Measurements from ENCODE around the gene AGK. TPM values are rescaled to one million over a fixed set of nuclear protein-coding genes. Genes with fewer than 3 reads are reported as not detected.
A peak's percentile ranks its signal among the peaks of the same experiment; 100 is the strongest.

The AGK gene
- total and polyA plus RNA-seq, 4 donors = 7.2 to 13.6 (median 8.9) TPM

DNA sequence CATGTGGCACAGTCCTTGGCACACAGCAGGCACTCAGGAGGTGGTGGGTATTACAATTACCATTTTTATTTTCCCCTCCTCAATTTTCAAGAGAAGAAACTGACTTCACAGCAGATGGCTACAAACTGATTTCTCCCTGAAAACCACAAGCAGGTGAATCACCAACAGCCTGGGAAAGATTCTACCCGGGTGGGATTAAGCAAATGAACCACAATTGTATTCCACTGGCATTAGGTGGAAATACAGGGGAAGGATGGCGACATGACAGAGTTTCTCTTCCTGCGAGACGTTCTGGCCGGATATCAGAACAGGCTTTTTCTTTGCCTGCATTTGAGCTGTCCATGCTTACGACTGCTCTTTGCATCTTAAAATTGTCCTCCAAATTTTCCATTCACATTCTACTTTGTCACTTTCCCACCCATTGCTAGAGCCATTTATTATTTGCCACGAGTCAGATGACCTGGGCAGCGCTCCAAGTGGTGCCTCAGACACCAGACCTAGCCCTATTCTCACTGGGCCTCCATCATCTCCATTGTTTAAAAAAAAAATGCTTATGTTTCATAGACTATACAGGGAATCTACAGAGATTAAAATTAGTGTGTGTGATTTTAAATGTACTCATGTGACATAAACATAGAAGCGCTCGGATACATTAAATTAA lies 146.1 kb downstream of the AGK start:
- no peak overlapping the region for H3K9ac ChIP-seq (ENCODE audit: low read depth in 1 of 2, low read length in 2 of 2)
- H3K4me3 ChIP-seq (ENCODE audit: low read depth in 1 of 3, low read length in 3 of 3) = no peak overlapping the region
- H3K27ac ChIP-seq (ENCODE audit: low read depth in 1 of 2, low read length in 2 of 2) = peak overlapping the region in 1 of 2 donors; percentile 82
- peaks cover 13 to 52% (median 40%) of the 10 kb centered on the region in 4 donors for H3K4me1 ChIP-seq (ENCODE audit: control insufficient read depth in 4 of 4, insufficient read depth in 4 of 4, low read length in 3 of 4)
- WGBS = 79% methylated on average over 10 of the region's 10 CpGs
- no peaks in the 10 kb centered on the region for H3K36me3 ChIP-seq (ENCODE audit: control insufficient read depth in 4 of 4, insufficient read depth in 3 of 4, low read depth in 1 of 4, low read length in 3 of 4)
- no peaks in the 10 kb centered on the region for H3K27me3 ChIP-seq (ENCODE audit: control insufficient read depth in 4 of 4, insufficient read depth in 4 of 4, low read length in 3 of 4)
- no peaks in the 10 kb centered on the region for H3K9me3 ChIP-seq (ENCODE audit: control insufficient read depth in 4 of 4, low read length in 3 of 4)
- no peak for DNase-seq (ENCODE audit: low spot score)
- TF ChIP-seq SP1 (IDR thresholded peaks at IDR 0.05) (no peak), MAX (IDR thresholded peaks at IDR 0.05) (no peak), EGR1 (IDR thresholded peaks at IDR 0.05; ENCODE audit: low read depth in 2 of 2) (no peak), HNF4G (IDR thresholded peaks at IDR 0.05) (no peak), ATF3 (IDR thresholded peaks at IDR 0.05) (no peak)

- Histone ChIP-seq H3K9ac (ENCODE audit: low read depth in 1 of 2, low read length in 2 of 2) (no peak overlapping the region), H3K4me1 (ENCODE audit: control insufficient read depth in 4 of 4, insufficient read depth in 4 of 4, low read length in 3 of 4) (peaks cover 13 to 56% (median 46%) of the 10 kb centered on the region in 4 donors)
- no peak for DNase-seq (ENCODE audit: low spot score)
Observed at GRCh38 chr7:141698247-141699015, 147.2 kb downstream of the AGK start.

More at GRCh38 chr7:141698247-141699015, 147.2 kb downstream of the AGK start:
- Histone ChIP-seq H3K27me3 (ENCODE audit: control insufficient read depth in 4 of 4, insufficient read depth in 4 of 4, low read length in 3 of 4) (no peaks in the 10 kb centered on the region), H3K4me3 (ENCODE audit: low read depth in 1 of 3, low read length in 3 of 3) (no peak overlapping the region), H3K9me3 (ENCODE audit: control insufficient read depth in 4 of 4, low read length in 3 of 4) (no peaks in the 10 kb centered on the region), H3K36me3 (ENCODE audit: control insufficient read depth in 4 of 4, insufficient read depth in 3 of 4, low read depth in 1 of 4, low read length in 3 of 4) (no peaks in the 10 kb centered on the region), H3K27ac (ENCODE audit: low read depth in 1 of 2, low read length in 2 of 2) (no peak overlapping the region)
- WGBS = 86% methylated on average over 1 of the region's 1 CpG
- TF ChIP-seq ZBTB33 (IDR thresholded peaks at IDR 0.05) (no peak), TAF1 (conservative IDR thresholded peaks at IDR 0.05) (no peak), JUND (IDR thresholded peaks at IDR 0.05) (no peak), FOXA2 (IDR thresholded peaks at IDR 0.05) (no peak), GABPA (IDR thresholded peaks at IDR 0.05 in 1 of 2, conservative IDR thresholded peaks at IDR 0.05 in 1 of 2) (no peak), ATF3 (IDR thresholded peaks at IDR 0.05) (no peak), YY1 (IDR thresholded peaks at IDR 0.05) (no peak), RAD21 (IDR thresholded peaks at IDR 0.05) (no peak), HNF4G (IDR thresholded peaks at IDR 0.05) (no peak), CTCF (IDR thresholded peaks at IDR 0.05; ENCODE audit: low read depth, low read length, missing input control) (no peak), RXRA (IDR thresholded peaks at IDR 0.05) (no peak), SP1 (IDR thresholded peaks at IDR 0.05) (no peak), NR2F2 (IDR thresholded peaks at IDR 0.05) (no peak), HNF4A (conservative IDR thresholded peaks at IDR 0.05) (no peak), EGR1 (IDR thresholded peaks at IDR 0.05; ENCODE audit: low read depth in 2 of 2) (no peak), FOXA1 (IDR thresholded peaks at IDR 0.05) (no peak), MAX (IDR thresholded peaks at IDR 0.05) (no peak)
- TF ChIP-seq, protein P1, sequence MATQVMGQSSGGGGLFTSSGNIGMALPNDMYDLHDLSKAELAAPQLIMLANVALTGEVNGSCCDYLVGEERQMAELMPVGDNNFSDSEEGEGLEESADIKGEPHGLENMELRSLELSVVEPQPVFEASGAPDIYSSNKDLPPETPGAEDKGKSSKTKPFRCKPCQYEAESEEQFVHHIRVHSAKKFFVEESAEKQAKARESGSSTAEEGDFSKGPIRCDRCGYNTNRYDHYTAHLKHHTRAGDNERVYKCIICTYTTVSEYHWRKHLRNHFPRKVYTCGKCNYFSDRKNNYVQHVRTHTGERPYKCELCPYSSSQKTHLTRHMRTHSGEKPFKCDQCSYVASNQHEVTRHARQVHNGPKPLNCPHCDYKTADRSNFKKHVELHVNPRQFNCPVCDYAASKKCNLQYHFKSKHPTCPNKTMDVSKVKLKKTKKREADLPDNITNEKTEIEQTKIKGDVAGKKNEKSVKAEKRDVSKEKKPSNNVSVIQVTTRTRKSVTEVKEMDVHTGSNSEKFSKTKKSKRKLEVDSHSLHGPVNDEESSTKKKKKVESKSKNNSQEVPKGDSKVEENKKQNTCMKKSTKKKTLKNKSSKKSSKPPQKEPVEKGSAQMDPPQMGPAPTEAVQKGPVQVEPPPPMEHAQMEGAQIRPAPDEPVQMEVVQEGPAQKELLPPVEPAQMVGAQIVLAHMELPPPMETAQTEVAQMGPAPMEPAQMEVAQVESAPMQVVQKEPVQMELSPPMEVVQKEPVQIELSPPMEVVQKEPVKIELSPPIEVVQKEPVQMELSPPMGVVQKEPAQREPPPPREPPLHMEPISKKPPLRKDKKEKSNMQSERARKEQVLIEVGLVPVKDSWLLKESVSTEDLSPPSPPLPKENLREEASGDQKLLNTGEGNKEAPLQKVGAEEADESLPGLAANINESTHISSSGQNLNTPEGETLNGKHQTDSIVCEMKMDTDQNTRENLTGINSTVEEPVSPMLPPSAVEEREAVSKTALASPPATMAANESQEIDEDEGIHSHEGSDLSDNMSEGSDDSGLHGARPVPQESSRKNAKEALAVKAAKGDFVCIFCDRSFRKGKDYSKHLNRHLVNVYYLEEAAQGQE (IDR thresholded peaks at IDR 0.05) = no peak
